H9 (cell line): ENCODE measurements around the gene TSACC. TPM values are rescaled to one million over a fixed set of nuclear protein-coding genes. Genes with fewer than 3 reads are reported as not detected.

Experiments
- DNase-seq: peaks from one replicate; pipeline ENCODE4 v3.0.0-alpha.2; 2017
- H2AFZ ChIP-seq: one replicate; pipeline ENCODE4 v1.6.1; 2013; ENCODE audit warnings: mild to moderate bottlenecking, low read length, control low read depth, moderate library complexity
- H2AK5ac ChIP-seq: 2 replicates; pipeline ENCODE4 v1.6.1; 2013; ENCODE audit warnings: low read length, control low read depth, mixed read lengths; ENCODE audit not compliant: insufficient read length
- H2BK120ac ChIP-seq: one replicate; pipeline ENCODE4 v1.6.1; 2013; ENCODE audit warnings: low read depth, mild to moderate bottlenecking, low read length, control low read depth, inconsistent platforms; ENCODE audit not compliant: poor library complexity, severe bottlenecking
- H2BK12ac ChIP-seq: 2 replicates; pipeline ENCODE4 v1.6.1; 2013; ENCODE audit warnings: low read length, control low read depth, mixed read lengths, low read depth; ENCODE audit not compliant: insufficient read length
- H2BK15ac ChIP-seq: 2 replicates; pipeline ENCODE4 v1.6.1; 2013; ENCODE audit warnings: low read depth, low read length, control low read depth
- H2BK20ac ChIP-seq: one replicate; pipeline ENCODE4 v1.6.1; 2013; ENCODE audit warnings: low read depth, mild to moderate bottlenecking, low read length, control low read depth, inconsistent platforms; ENCODE audit not compliant: poor library complexity, severe bottlenecking
- H2BK5ac ChIP-seq: 2 replicates; pipeline ENCODE4 v1.6.1; 2013; ENCODE audit warnings: low read length, control low read depth, mixed read lengths; ENCODE audit not compliant: insufficient read length
- H3K14ac ChIP-seq: 2 replicates; pipeline ENCODE4 v1.6.1; 2013; ENCODE audit warnings: low read length, control low read depth; ENCODE audit not compliant: insufficient read depth
- H3K18ac ChIP-seq: 2 replicates; pipeline ENCODE4 v1.6.1; 2013; ENCODE audit warnings: low read depth, mild to moderate bottlenecking, mixed read lengths, low read length, control low read depth; ENCODE audit not compliant: insufficient read length
- H3K23ac ChIP-seq: 2 replicates; pipeline ENCODE4 v1.6.1; 2013; ENCODE audit warnings: low read length, control low read depth, mixed read lengths, low read depth; ENCODE audit not compliant: insufficient read length
- H3K23me2 ChIP-seq: 2 replicates; pipeline ENCODE4 v1.6.1; 2013; ENCODE audit warnings: low read depth, mild to moderate bottlenecking, mixed read lengths, low read length, control low read depth; ENCODE audit not compliant: insufficient read length, poor library complexity, severe bottlenecking
- H3K27ac ChIP-seq: 2 replicates; pipeline ENCODE4 v1.5.1; 2013; ENCODE audit warnings: low read length, control low read depth, mixed read lengths, low read depth; ENCODE audit not compliant: insufficient read length
- H3K27me3 ChIP-seq: 2 replicates; pipeline ENCODE4 v1.6.1; 2013; ENCODE audit warnings: low read length, control low read depth, inconsistent platforms; ENCODE audit not compliant: insufficient read depth
- H3K4ac ChIP-seq: 2 replicates; pipeline ENCODE4 v1.6.1; 2013; ENCODE audit warnings: low read depth, mild to moderate bottlenecking, control low read depth, inconsistent platforms, low read length, moderate library complexity
- H3K4me1 ChIP-seq: 2 replicates; pipeline ENCODE4 v1.6.1; 2013; ENCODE audit warnings: low read length, control low read depth, inconsistent platforms; ENCODE audit not compliant: insufficient read depth
- H3K4me2 ChIP-seq: 2 replicates; pipeline ENCODE4 v1.6.1; 2013; ENCODE audit warnings: low read length, control low read depth, mixed read lengths; ENCODE audit not compliant: insufficient read length, insufficient read depth
- H3K56ac ChIP-seq: 2 replicates; pipeline ENCODE4 v1.6.1; 2013; ENCODE audit warnings: low read depth, mild to moderate bottlenecking, mixed read lengths, low read length, control low read depth; ENCODE audit not compliant: insufficient read length
- H3K79me1 ChIP-seq: 2 replicates; pipeline ENCODE4 v1.6.1; 2013; ENCODE audit warnings: low read depth, mild to moderate bottlenecking, moderate library complexity, low read length, control low read depth, inconsistent platforms; ENCODE audit not compliant: insufficient read depth, poor library complexity, severe bottlenecking
- H3K79me2 ChIP-seq: 2 replicates; pipeline ENCODE4 v1.6.1; 2013; ENCODE audit warnings: low read length, control low read depth, inconsistent platforms; ENCODE audit not compliant: insufficient read depth
- H3K9ac ChIP-seq: 2 replicates; pipeline ENCODE4 v1.6.1; 2013; ENCODE audit warnings: low read length, control low read depth, mixed read lengths; ENCODE audit not compliant: insufficient read length; ENCODE audit errors: extremely low read depth
- H3K9me3 ChIP-seq: one replicate; pipeline ENCODE4 v1.6.1; 2013; ENCODE audit warnings: low read depth, low read length, inconsistent platforms; ENCODE audit not compliant: control insufficient read depth
- H3T11ph ChIP-seq: one replicate; pipeline ENCODE4 v1.6.1; 2013; ENCODE audit warnings: mild to moderate bottlenecking, low read length, control low read depth, inconsistent platforms
- H4K20me1 ChIP-seq: one replicate; pipeline ENCODE4 v1.6.1; 2013; ENCODE audit not compliant: control insufficient read depth, insufficient read length, insufficient read depth
- H4K5ac ChIP-seq: 2 replicates; pipeline ENCODE4 v1.6.1; 2013; ENCODE audit warnings: low read depth, mild to moderate bottlenecking, mixed read lengths, low read length, control low read depth; ENCODE audit not compliant: insufficient read length
- H4K8ac ChIP-seq: replicated peaks from 2 replicates; pipeline ENCODE4 v1.6.1; 2013; ENCODE audit warnings: low read length, control low read depth, mixed read lengths, low read depth; ENCODE audit not compliant: insufficient read length
- H4K91ac ChIP-seq: 2 replicates; pipeline ENCODE4 v1.6.1; 2013; ENCODE audit warnings: low read depth, mild to moderate bottlenecking, moderate library complexity, mixed read lengths, low read length, control low read depth; ENCODE audit not compliant: insufficient read length
- H3K27ac Mint-ChIP-seq, 3 experiments: 2 replicates in 2 of 3; 3 replicates in 1 of 3; pipeline ENCODE4 v1.8.0; 2020 to 2021; ENCODE audit warnings: mixed read lengths in 3 of 3, mild to moderate bottlenecking in 1 of 3, moderate library complexity in 1 of 3
- H3K27me3 Mint-ChIP-seq: 2 replicates; pipeline ENCODE4 v1.8.0; 2021; ENCODE audit warnings: low read depth, mild to moderate bottlenecking, moderate library complexity, mixed read lengths
- H3K36me3 Mint-ChIP-seq, 3 experiments: 2 replicates in 2 of 3; 3 replicates in 1 of 3; pipeline ENCODE4 v1.8.0; 2020 to 2021; ENCODE audit warnings: low read depth in 3 of 3, mixed read lengths in 3 of 3; ENCODE audit not compliant: insufficient read depth in 1 of 3
- H3K4me1 Mint-ChIP-seq, 2 experiments: 2 replicates each; pipeline ENCODE4 v1.8.0; 2020; ENCODE audit warnings: mixed read lengths in 2 of 2
- H3K4me3 Mint-ChIP-seq, 2 experiments: 2 replicates in 1 of 2; 3 replicates in 1 of 2; pipeline ENCODE4 v1.8.0; 2020 to 2021; ENCODE audit warnings: mild to moderate bottlenecking in 2 of 2, mixed read lengths in 2 of 2, moderate library complexity in 1 of 2
- H3K9me3 Mint-ChIP-seq, 2 experiments: 2 replicates in 1 of 2; 3 replicates in 1 of 2; pipeline ENCODE4 v1.8.0; 2020; ENCODE audit warnings: mild to moderate bottlenecking in 2 of 2, mixed read lengths in 2 of 2, moderate library complexity in 1 of 2
- total RNA-seq: library from RNA; stranded (reverse); gene quantifications from 2 replicates; pipeline ENCODE4 v1.2.1, GENCODE V29; 2021
- TF ChIP-seq, protein P1 (sequence below): fragments of 200-600 bp; sonication (generic); conservative IDR thresholded peaks from 3 replicates; pipeline ENCODE4 v1.8.0; 2021; ENCODE audit warnings: antibody characterized with exemption, mild to moderate bottlenecking

Gene TSACC
- total RNA-seq, 1 experiment from 2014 or later: 2.3 TPM

GRCh38 chr1:156393095-156393494, 54.8 kb downstream of the TSACC start:
- Mint-ChIP-seq H3K27me3 (peaks cover 25% of the 10 kb centered on the region), H3K4me1 (peaks cover 47 to 59% of the 10 kb centered on the region in 2 experiments), H3K9me3 (no peaks in the 10 kb centered on the region; a peak in 1 of 5 replicates), H3K36me3 (no peaks in the 10 kb centered on the region; a peak in 2 of 7 replicates), H3K27ac (peak overlapping the region in 1 of 3 experiments; percentile 59; a peak in 1 of 7 replicates), H3K4me3 (no peak overlapping the region)
- Histone ChIP-seq H3K27me3 (peaks cover 4% of the 10 kb centered on the region; the same call in 1 of the 2 replicates), H3K14ac (no peak overlapping the region), H2AFZ (no peak overlapping the region), H3T11ph (no peak overlapping the region), H4K91ac (no peak overlapping the region), H3K27ac (no peak overlapping the region), H3K23me2 (peaks cover 6% of the 10 kb centered on the region), H3K79me1 (no peaks in the 10 kb centered on the region), H2BK120ac (no peak overlapping the region), H3K9ac (no peak overlapping the region), H4K20me1 (no peaks in the 10 kb centered on the region), H4K8ac (no peak overlapping the region), H3K79me2 (no peaks in the 10 kb centered on the region), H2BK12ac (no peak overlapping the region), H2AK5ac (no peak overlapping the region), H3K4me2 (no peak overlapping the region), H2BK15ac (no peak overlapping the region), H3K23ac (no peak overlapping the region), H3K56ac (no peak overlapping the region), H2BK20ac (no peak overlapping the region), H4K5ac (no peak overlapping the region), H3K4me1 (peaks cover 5% of the 10 kb centered on the region; the same call in 1 of the 2 replicates), H3K4ac (no peak overlapping the region), H3K9me3 (no peaks in the 10 kb centered on the region), H3K18ac (no peak overlapping the region), H2BK5ac (no peak overlapping the region)
- TF ChIP-seq, protein P1, sequence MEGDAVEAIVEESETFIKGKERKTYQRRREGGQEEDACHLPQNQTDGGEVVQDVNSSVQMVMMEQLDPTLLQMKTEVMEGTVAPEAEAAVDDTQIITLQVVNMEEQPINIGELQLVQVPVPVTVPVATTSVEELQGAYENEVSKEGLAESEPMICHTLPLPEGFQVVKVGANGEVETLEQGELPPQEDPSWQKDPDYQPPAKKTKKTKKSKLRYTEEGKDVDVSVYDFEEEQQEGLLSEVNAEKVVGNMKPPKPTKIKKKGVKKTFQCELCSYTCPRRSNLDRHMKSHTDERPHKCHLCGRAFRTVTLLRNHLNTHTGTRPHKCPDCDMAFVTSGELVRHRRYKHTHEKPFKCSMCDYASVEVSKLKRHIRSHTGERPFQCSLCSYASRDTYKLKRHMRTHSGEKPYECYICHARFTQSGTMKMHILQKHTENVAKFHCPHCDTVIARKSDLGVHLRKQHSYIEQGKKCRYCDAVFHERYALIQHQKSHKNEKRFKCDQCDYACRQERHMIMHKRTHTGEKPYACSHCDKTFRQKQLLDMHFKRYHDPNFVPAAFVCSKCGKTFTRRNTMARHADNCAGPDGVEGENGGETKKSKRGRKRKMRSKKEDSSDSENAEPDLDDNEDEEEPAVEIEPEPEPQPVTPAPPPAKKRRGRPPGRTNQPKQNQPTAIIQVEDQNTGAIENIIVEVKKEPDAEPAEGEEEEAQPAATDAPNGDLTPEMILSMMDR: no peak
- no peak for DNase-seq
